ENCODE data around the gene SKIC8.

GRCh38 chr15:78263907-78264303 lies 35.5 kb downstream of the SKIC8 start:
- TF ChIP-seq CTCF (conservative IDR thresholded peaks at IDR 0.05; ENCODE audit: low read depth, low read length) (no peak), EZH2 (IDR thresholded peaks at IDR 0.05; ENCODE audit: borderline replicate concordance, low read depth, low read length, poor library complexity, severe bottlenecking) (no peak)

All from A673 (cell line).